Epidermal melanocyte (primary cell): ENCODE results near the gene NRF1.
"Not testable (repeated sequence)": the region's sequence is repeated elsewhere in the genome, so short reads cannot be mapped to it uniquely, and the experiment has no call there.

Experiments used
- DNase-seq: peaks from one replicate; pipeline ENCODE4 v3.0.0; 2011; ENCODE audit warnings: low spot score; ENCODE audit not compliant: insufficient read length

The NRF1 gene

GRCh38 chr7:129611246-129612111, at the start of gene NRF1:
TSS of gene NRF1 (plus strand) at chr7:129611720. CDS start at chr7:129657352, 45,632 bp downstream.
- peak; percentile 75 for DNase-seq

GRCh38 chr7:129566323-129566722, 45.2 kb upstream of the NRF1 start:
- DNase-seq: not testable (repeated sequence)

- DNase-seq: no peak
Observed at GRCh38 chr7:129567377-129567776, 44.1 kb upstream of the NRF1 start.

- DNase-seq: no peak
Observed at GRCh38 chr7:129568240-129568639, 43.3 kb upstream of the NRF1 start.

GRCh38 chr7:129569326-129569725, 42.2 kb upstream of the NRF1 start:
- no peak for DNase-seq

GRCh38 chr7:129569811-129570215, 41.7 kb upstream of the NRF1 start:
- no peak for DNase-seq

GRCh38 chr7:129571201-129571600, 40.3 kb upstream of the NRF1 start:
- DNase-seq: no peak

GRCh38 chr7:129572205-129572604, 39.3 kb upstream of the NRF1 start:
- DNase-seq: no peak

GRCh38 chr7:129574487-129574886, 37.0 kb upstream of the NRF1 start:
- peak; percentile 44 for DNase-seq

- no peak for DNase-seq
Observed at GRCh38 chr7:129575699-129576098, 35.8 kb upstream of the NRF1 start.

GRCh38 chr7:129576138-129576537, 35.4 kb upstream of the NRF1 start:
- DNase-seq: no peak

- no peak for DNase-seq
Observed at GRCh38 chr7:129578829-129579228, 32.7 kb upstream of the NRF1 start.

- DNase-seq: not testable (repeated sequence)
Observed at GRCh38 chr7:129586179-129586578, 25.3 kb upstream of the NRF1 start.

GRCh38 chr7:129588268-129588667, 23.3 kb upstream of the NRF1 start:
- no peak for DNase-seq

GRCh38 chr7:129591868-129592267, 19.7 kb upstream of the NRF1 start:
- DNase-seq: no peak

- not testable (repeated sequence) for DNase-seq
Observed at GRCh38 chr7:129596386-129596785, 15.1 kb upstream of the NRF1 start.

GRCh38 chr7:129597672-129598071, 13.8 kb upstream of the NRF1 start:
- no peak for DNase-seq

- no peak for DNase-seq
Observed at GRCh38 chr7:129599174-129599573, 12.3 kb upstream of the NRF1 start.

GRCh38 chr7:129603594-129603993, 7.9 kb upstream of the NRF1 start:
- DNase-seq: not testable (repeated sequence)

- not testable (repeated sequence) for DNase-seq
Observed at GRCh38 chr7:129604021-129604420, 7.5 kb upstream of the NRF1 start.

- no peak for DNase-seq
Observed at GRCh38 chr7:129604713-129605437, 6.6 kb upstream of the NRF1 start.

GRCh38 chr7:129605960-129606614, 5.4 kb upstream of the NRF1 start:
- DNase-seq: no peak
